ENCODE measurements around the gene NAPB. TPM values are rescaled to one million over a fixed set of nuclear protein-coding genes. Genes with fewer than 3 reads are reported as not detected.

The NAPB gene
- total and polyA plus RNA-seq, 2 of the 8 experiments (the other 6 are each of a cell fraction or from before 2014, with no cell fraction given) = 6.2 to 12.3 TPM

GRCh38 chr20:23347791-23348190 lies 73.5 kb downstream of the NAPB start:
- Histone ChIP-seq H3K27ac (ENCODE audit: low read depth, low read length) (no peak overlapping the region), H3K9me3 (ENCODE audit: insufficient read depth in 2 of 2, low read depth in 1 of 2, low read length in 1 of 2) (peaks cover 0 to 4% of the 10 kb centered on the region in 2 experiments; a peak in 1 of 4 replicates), H3K4me3 (ENCODE audit: extremely low read depth in 1 of 4, insufficient read depth in 2 of 4, low read depth in 3 of 4, low read length in 4 of 4) (no peak overlapping the region), H3K79me2 (ENCODE audit: control insufficient read depth in 1 of 2, insufficient read depth in 2 of 2, low read length in 2 of 2) (peaks cover 5 to 19% of the 10 kb centered on the region in 2 experiments; a peak in 3 of 4 replicates), H3K18ac (ENCODE audit: extremely low read depth, low read length) (no peak overlapping the region), H3K56ac (replicated peaks; ENCODE audit: insufficient read length, low read depth, low read length) (no peak overlapping the region), H3K4me2 (ENCODE audit: insufficient read depth in 1 of 2, low read depth in 2 of 2, low read length in 2 of 2) (no peak overlapping the region; a peak in 1 of 4 replicates), H3K14ac (ENCODE audit: insufficient read length) (no peak overlapping the region), H2BK20ac (ENCODE audit: low read length) (0 out of 2 replicates have a peak overlapping the region, but pooled peaks have one; percentile 9), H2BK120ac (replicated peaks; ENCODE audit: low read depth, low read length) (no peak overlapping the region), H3K4ac (replicated peaks; ENCODE audit: insufficient read length, low read depth, low read length) (no peak overlapping the region), H2AFZ (ENCODE audit: low read length) (no peak overlapping the region), H3K23ac (ENCODE audit: insufficient read length) (no peak overlapping the region), H4K5ac (ENCODE audit: insufficient read length, low read depth, low read length) (no peak overlapping the region), H2BK5ac (ENCODE audit: low read depth, low read length) (0 out of 2 replicates have a peak overlapping the region, but pooled peaks have one; percentile 6), H4K8ac (ENCODE audit: extremely low read depth, insufficient read depth, low read length) (no peak overlapping the region), H3K79me1 (ENCODE audit: low read depth, low read length) (peaks cover 2% of the 10 kb centered on the region; the same call in 1 of the 2 replicates), H2AK5ac (ENCODE audit: low read depth, low read length) (no peak overlapping the region), H3K4me1 (replicated peaks in 1 of 4; ENCODE audit: control insufficient read depth in 3 of 4, insufficient read depth in 4 of 4, low read length in 3 of 4) (peaks cover 0 to 8% (median 4%) of the 10 kb centered on the region in 4 experiments; a peak in 5 of 7 replicates), H3K9ac (replicated peaks in 1 of 4; ENCODE audit: extremely low read depth in 1 of 4, low read depth in 3 of 4, low read length in 3 of 4) (no peak overlapping the region), H4K20me1 (replicated peaks in 1 of 2; ENCODE audit: control insufficient read depth in 1 of 2, insufficient read depth in 2 of 2, low read length in 2 of 2) (peaks cover 0 to 8% of the 10 kb centered on the region in 2 experiments), H2BK15ac (ENCODE audit: low read length) (0 out of 2 replicates have a peak overlapping the region, but pooled peaks have one; percentile 61), H3K36me3 (ENCODE audit: control insufficient read depth in 2 of 4, insufficient read depth in 4 of 4, low read length in 3 of 4) (no peaks in the 10 kb centered on the region), H2BK12ac (ENCODE audit: low read depth, low read length) (0 out of 2 replicates have a peak overlapping the region, but pooled peaks have one; percentile 4), H3K27me3 (replicated peaks in 1 of 4; ENCODE audit: control insufficient read depth in 3 of 4, extremely low read depth in 1 of 4, insufficient read depth in 3 of 4, low read length in 3 of 4) (no peaks in the 10 kb centered on the region), H3K23me2 (ENCODE audit: low read depth, low read length) (peaks cover 10% of the 10 kb centered on the region; the same call in 1 of the 2 replicates), H4K91ac (replicated peaks; ENCODE audit: insufficient read length, low read length) (no peak overlapping the region)
- TF ChIP-seq EGR1 (IDR thresholded peaks at IDR 0.05; ENCODE audit: borderline replicate concordance, low read depth, low read length) (no peak), CEBPB (IDR thresholded peaks at IDR 0.05; ENCODE audit: low read depth, low read length) (no peak), USF2 (IDR thresholded peaks at IDR 0.05; ENCODE audit: low read length) (no peak), SIN3A (conservative IDR thresholded peaks at IDR 0.05 in 1 of 2, IDR thresholded peaks at IDR 0.05 in 1 of 2; ENCODE audit: low read depth in 1 of 2, low read length in 2 of 2) (no peak), MAX (IDR thresholded peaks at IDR 0.05) (no peak), NANOG (IDR thresholded peaks at IDR 0.05; ENCODE audit: insufficient read depth, low read depth, low read length, poor library complexity, severe bottlenecking) (no peak), CHD1 (IDR thresholded peaks at IDR 0.05; ENCODE audit: low read depth, low read length) (no peak), ASH2L (IDR thresholded peaks at IDR 0.05; ENCODE audit: low read length) (no peak)
- ChIA-PET POLR2A (ENCODE audit: partially characterized antibody) (interaction anchor here (1.4 to 1.6 kb wide), 2 partner anchors 8 to 297 kb away, joined by 5 read pairs; no protein-coding TSS in a partner anchor), CTCF (ENCODE audit: partially characterized antibody) (interaction anchor here (0.6 kb wide), 1 partner anchor 117 kb away, joined by 3 read pairs; no protein-coding TSS in a partner anchor)
- WGBS, 2 experiments (ENCODE audit: extremely low coverage in 1 of 2, insufficient coverage in 1 of 2, insufficient read length in 1 of 2, insufficient replicate concordance in 2 of 2, low coverage in 1 of 2, low lambda C conversion rate in 2 of 2, missing lambda C conversion rate in 1 of 2) = 82% methylated on average over 6 of the region's 6 CpGs; no CpG with 5 or more reads in 1 of the 2 experiments
- DNase-seq (ENCODE audit: low read depth in 1 of 2, low spot score in 2 of 2) (no peak), FAIRE-seq (no peak)
